Activated T-cell treated with anti-CD3 and anti-CD28 coated beads, Interleukin-2, amount 50 U/mL, for 72 hours (primary cell): ENCODE data around the gene ATOSA. TPM values are rescaled to one million over a fixed set of nuclear protein-coding genes. Genes with fewer than 3 reads are reported as not detected.

Source experiments
- ATAC-seq, 2 donors: fragments of 150-1000 bp; cut with Tn5 transposase; replicated peaks in 1 of 2; 2 replicates each; pipeline ENCODE4 v1.10.0; 2021; ENCODE audit warnings: moderate library complexity in 2 of 2, mild to moderate bottlenecking in 1 of 2
- DNase-seq, 2 donors: peaks; one replicate each; pipeline ENCODE4 v3.0.0; 2021 to 2022; ENCODE audit warnings: mixed read lengths in 1 of 2
- H3K27ac Mint-ChIP-seq: one replicate; pipeline ENCODE4 v1.8.0; 2022; ENCODE audit warnings: mild to moderate bottlenecking, moderate library complexity, mixed read lengths
- H3K27me3 Mint-ChIP-seq: one replicate; pipeline ENCODE4 v1.8.0; 2022; ENCODE audit warnings: low read depth, mixed read lengths
- H3K36me3 Mint-ChIP-seq, 2 donors: one replicate each; pipeline ENCODE4 v1.8.0; 2022; ENCODE audit warnings: mixed read lengths in 2 of 2, mild to moderate bottlenecking in 1 of 2; ENCODE audit not compliant: insufficient read depth in 2 of 2
- H3K4me1 Mint-ChIP-seq: one replicate; pipeline ENCODE4 v1.8.0; 2022; ENCODE audit warnings: low read depth, mixed read lengths
- H3K4me3 Mint-ChIP-seq, 2 donors: one replicate each; pipeline ENCODE4 v1.8.0; 2022; ENCODE audit warnings: mild to moderate bottlenecking in 2 of 2, mixed read lengths in 2 of 2, moderate library complexity in 2 of 2
- H3K9me3 Mint-ChIP-seq, 2 donors: one replicate each; pipeline ENCODE4 v1.8.0; 2022; ENCODE audit warnings: mixed read lengths in 2 of 2
- total RNA-seq, 2 donors: library from RNA; stranded (reverse); gene quantifications; one replicate each; pipeline ENCODE4 v1.2.3, GENCODE V29; 2022

Gene ATOSA
- total RNA-seq, 2 donors from 2014 or later: 37.2 to 41.7 TPM

DNA sequence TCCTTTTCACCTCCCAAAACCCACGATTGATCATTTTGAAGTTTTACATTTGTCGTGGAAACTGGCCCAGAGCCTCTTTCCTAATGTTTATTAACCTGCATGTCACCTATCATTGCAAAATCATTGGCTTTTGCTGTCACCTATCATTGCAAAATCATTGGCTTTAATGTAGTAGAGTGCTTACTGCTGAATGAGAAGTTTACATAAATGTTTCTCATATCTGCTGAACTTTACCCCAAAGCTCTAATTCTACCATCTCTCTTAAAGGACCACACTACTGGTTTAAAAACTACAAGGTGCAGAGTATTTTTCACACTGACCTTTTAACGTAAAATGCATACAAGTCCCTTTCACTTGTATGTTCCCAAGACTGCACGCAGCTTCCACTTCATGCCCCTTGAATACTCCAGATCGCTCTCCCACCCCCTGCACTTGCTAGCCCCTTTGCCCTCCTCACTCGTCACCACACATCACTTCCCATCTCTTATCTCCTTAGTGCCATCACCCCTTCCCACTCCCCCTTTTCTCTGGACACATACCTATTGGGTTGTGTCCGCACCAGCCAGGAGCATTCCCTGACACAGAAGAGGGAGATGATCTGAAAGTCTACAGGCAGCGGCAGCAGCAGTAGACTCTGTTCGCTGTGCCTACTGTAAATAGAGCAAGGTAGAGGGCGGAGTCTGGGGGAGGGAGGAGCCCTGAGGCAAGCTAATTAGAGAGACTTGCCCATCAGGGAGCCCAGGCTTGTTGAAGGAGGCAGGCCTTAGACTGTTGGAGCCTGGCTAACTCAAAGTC lies 30.2 kb upstream of the ATOSA start:
- Mint-ChIP-seq H3K4me3 (no peak overlapping the region), H3K9me3 (peaks cover 0 to 3% of the 10 kb centered on the region in 2 donors), H3K4me1 (peaks cover 16% of the 10 kb centered on the region), H3K27ac (no peak overlapping the region), H3K36me3 (no peaks in the 10 kb centered on the region), H3K27me3 (no peaks in the 10 kb centered on the region)
- DNase-seq (no peak), ATAC-seq (no peak)

DNA sequence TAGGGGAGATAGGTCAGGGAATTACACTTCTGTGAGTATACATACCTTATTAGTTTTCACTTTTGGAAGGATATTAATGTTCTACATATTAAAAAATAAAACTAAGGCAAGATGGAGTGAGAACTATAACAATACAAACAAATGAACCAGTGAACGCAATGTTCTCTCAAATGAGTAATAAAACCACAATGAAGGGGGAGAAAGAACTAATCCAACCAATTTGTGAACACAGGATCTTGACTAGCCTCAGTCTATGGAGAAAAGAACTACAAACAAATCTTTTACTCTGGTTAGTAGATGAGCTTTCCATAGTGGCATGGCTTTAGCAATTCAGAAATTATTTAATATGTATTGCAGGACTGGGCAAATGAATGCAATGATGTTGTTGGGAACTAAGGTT lies 26.9 kb upstream of the ATOSA start:
- Mint-ChIP-seq H3K4me3 (no peak overlapping the region), H3K27ac (no peak overlapping the region), H3K27me3 (peaks cover 5% of the 10 kb centered on the region), H3K36me3 (no peaks in the 10 kb centered on the region), H3K4me1 (peaks cover 16% of the 10 kb centered on the region), H3K9me3 (peaks cover 0 to 3% of the 10 kb centered on the region in 2 donors)
- ATAC-seq (no peak), DNase-seq (no peak)

DNA sequence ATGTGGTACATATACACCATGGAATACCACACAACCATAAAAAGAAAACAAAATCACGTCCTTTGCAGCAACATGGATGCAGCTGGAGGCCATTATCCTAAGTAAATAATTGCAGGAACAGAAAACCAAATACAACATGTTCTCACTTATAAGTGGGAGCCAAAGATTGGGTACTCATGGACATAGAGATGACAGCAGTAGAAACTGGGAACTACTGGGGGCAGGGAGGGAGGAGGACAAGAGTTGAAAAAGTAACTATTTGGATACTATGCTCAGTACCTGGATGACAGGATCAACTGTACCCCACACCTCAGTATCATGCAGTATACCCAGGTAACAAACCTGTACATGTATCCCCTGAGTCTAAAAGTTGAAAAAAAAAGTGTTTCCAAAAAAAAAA lies 23.2 kb upstream of the ATOSA start:
- ATAC-seq (no peak), DNase-seq (no peak)
- Mint-ChIP-seq H3K4me3 (no peak overlapping the region), H3K27me3 (peaks cover 5% of the 10 kb centered on the region), H3K4me1 (no peaks in the 10 kb centered on the region), H3K9me3 (no peaks in the 10 kb centered on the region), H3K36me3 (no peaks in the 10 kb centered on the region), H3K27ac (no peak overlapping the region)

DNA sequence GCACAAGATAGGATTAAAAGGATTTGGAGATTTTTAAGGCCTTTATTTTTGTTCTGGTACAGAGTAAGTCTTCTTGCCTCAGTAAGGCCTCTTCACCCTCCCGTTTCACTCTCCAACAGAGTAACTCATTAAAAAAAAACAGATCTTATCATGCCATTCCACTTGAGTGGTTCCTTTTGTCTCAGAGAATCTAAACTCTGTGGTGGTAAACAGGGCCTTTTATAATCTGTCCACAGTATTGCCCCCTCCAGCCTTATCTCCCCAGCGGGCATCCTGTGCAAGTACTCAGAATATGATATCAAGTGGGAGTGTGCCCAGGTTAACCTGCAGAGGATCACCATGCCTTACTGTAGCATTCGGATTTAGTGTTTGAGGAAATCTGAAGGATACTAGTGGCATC lies 20.3 kb upstream of the ATOSA start:
- H3K9me3 Mint-ChIP-seq: no peaks in the 10 kb centered on the region
- ATAC-seq (no peak), DNase-seq (no peak)
- peaks cover 12% of the 10 kb centered on the region for H3K27me3 Mint-ChIP-seq
- no peak overlapping the region for H3K27ac Mint-ChIP-seq
- no peaks in the 10 kb centered on the region for H3K36me3 Mint-ChIP-seq
- no peak overlapping the region for H3K4me3 Mint-ChIP-seq
- no peaks in the 10 kb centered on the region for H3K4me1 Mint-ChIP-seq

DNA sequence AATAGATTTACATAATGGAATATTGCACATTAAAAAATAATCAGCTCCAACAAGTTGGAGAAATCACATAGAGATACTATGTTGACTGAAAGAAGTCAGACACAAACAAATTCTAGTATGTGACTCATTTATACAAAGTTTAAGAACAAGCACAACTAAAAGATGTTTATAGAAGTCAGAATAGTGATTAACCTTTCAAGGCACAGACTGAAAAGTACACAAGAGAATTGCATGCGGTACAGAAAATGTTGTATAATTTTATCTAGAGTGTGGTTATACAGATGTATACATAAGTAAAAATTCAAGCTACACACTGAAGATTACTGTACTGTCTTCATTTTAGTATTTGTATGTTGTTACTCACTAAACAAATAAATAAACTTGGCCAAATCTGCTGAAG lies 19.3 kb upstream of the ATOSA start:
- DNase-seq (no peak), ATAC-seq (no peak)
- H3K9me3 Mint-ChIP-seq: no peaks in the 10 kb centered on the region
- H3K4me1 Mint-ChIP-seq: no peaks in the 10 kb centered on the region
- H3K4me3 Mint-ChIP-seq: no peak overlapping the region
- H3K27me3 Mint-ChIP-seq: peaks cover 12% of the 10 kb centered on the region
- no peaks in the 10 kb centered on the region for H3K36me3 Mint-ChIP-seq
- H3K27ac Mint-ChIP-seq: no peak overlapping the region

GRCh38 chr15:52697051-52697450 lies 17.9 kb upstream of the ATOSA start:
- DNase-seq (no peak), ATAC-seq (no peak)
- H3K27ac Mint-ChIP-seq: no peak overlapping the region
- H3K4me3 Mint-ChIP-seq: no peak overlapping the region
- H3K36me3 Mint-ChIP-seq: no peaks in the 10 kb centered on the region
- no peaks in the 10 kb centered on the region for H3K4me1 Mint-ChIP-seq
- no peaks in the 10 kb centered on the region for H3K9me3 Mint-ChIP-seq
- peaks cover 12% of the 10 kb centered on the region for H3K27me3 Mint-ChIP-seq

GRCh38 chr15:52695154-52695553 lies 16.0 kb upstream of the ATOSA start:
- no peak for DNase-seq
- no peaks in the 10 kb centered on the region for H3K9me3 Mint-ChIP-seq
- no peak for ATAC-seq

DNA sequence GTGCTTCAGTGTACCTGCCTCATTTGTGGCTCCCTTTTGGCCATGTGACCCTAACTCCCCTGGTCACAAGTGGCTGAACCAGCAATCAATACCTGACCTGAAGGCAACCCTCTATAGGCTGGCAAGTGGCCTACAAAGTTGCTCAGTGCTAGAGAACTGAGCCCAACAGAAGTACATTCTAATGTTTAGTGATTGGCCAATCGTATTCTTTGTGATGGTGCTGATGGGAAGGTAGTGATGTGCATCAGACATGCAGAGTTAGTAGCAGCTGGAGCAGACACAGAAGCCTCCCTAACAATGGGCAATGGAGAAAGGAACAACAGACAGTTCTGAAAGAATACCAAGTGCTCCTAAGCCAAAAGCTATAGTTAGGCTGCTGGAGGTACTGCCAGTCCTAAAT lies 10.4 kb upstream of the ATOSA start:
- no peaks in the 10 kb centered on the region for H3K9me3 Mint-ChIP-seq
- no peaks in the 10 kb centered on the region for H3K36me3 Mint-ChIP-seq
- H3K4me1 Mint-ChIP-seq: no peaks in the 10 kb centered on the region
- H3K4me3 Mint-ChIP-seq: no peak overlapping the region
- H3K27me3 Mint-ChIP-seq: no peaks in the 10 kb centered on the region
- no peak overlapping the region for H3K27ac Mint-ChIP-seq
- DNase-seq: no peak
- no peak for ATAC-seq

More at GRCh38 chr15:52695154-52695553, 16.0 kb upstream of the ATOSA start:
- Mint-ChIP-seq H3K27ac (no peak overlapping the region), H3K36me3 (no peaks in the 10 kb centered on the region), H3K27me3 (peaks cover 7% of the 10 kb centered on the region), H3K4me1 (no peaks in the 10 kb centered on the region), H3K4me3 (no peak overlapping the region)

GRCh38 chr15:52683580-52683979 lies 4.4 kb upstream of the ATOSA start:
- no peaks in the 10 kb centered on the region for H3K9me3 Mint-ChIP-seq
- peak overlapping the region; percentile 33 for H3K27ac Mint-ChIP-seq
- peaks cover 22% of the 10 kb centered on the region for H3K4me1 Mint-ChIP-seq
- peaks cover 3 to 4% of the 10 kb centered on the region in 2 donors for H3K36me3 Mint-ChIP-seq
- ATAC-seq (no peak), DNase-seq (no peak)
- peak overlapping the region in 1 of 2 donors; percentile 25 for H3K4me3 Mint-ChIP-seq
- no peaks in the 10 kb centered on the region for H3K27me3 Mint-ChIP-seq

- no peaks in the 10 kb centered on the region for H3K27me3 Mint-ChIP-seq
- peak overlapping the region; percentile 45 for H3K27ac Mint-ChIP-seq
- no peaks in the 10 kb centered on the region for H3K9me3 Mint-ChIP-seq
- no peak for DNase-seq
- peaks cover 22% of the 10 kb centered on the region for H3K4me1 Mint-ChIP-seq
- peaks cover 3 to 4% of the 10 kb centered on the region in 2 donors for H3K36me3 Mint-ChIP-seq
- ATAC-seq: no peak
- H3K4me3 Mint-ChIP-seq: peak overlapping the region in 1 of 2 donors; percentile 26
Measured at GRCh38 chr15:52682781-52683180, 3.6 kb upstream of the ATOSA start.

GRCh38 chr15:52682200-52682599 lies 3.0 kb upstream of the ATOSA start:
- peaks cover 3 to 4% of the 10 kb centered on the region in 2 donors for H3K36me3 Mint-ChIP-seq
- peaks cover 25% of the 10 kb centered on the region for H3K4me1 Mint-ChIP-seq
- H3K27me3 Mint-ChIP-seq: no peaks in the 10 kb centered on the region
- H3K9me3 Mint-ChIP-seq: no peaks in the 10 kb centered on the region
- no peak for ATAC-seq
- H3K27ac Mint-ChIP-seq: peak overlapping the region; percentile 9
- H3K4me3 Mint-ChIP-seq: peak overlapping the region in 1 of 2 donors; percentile 26
- DNase-seq: no peak

- Mint-ChIP-seq H3K27me3 (no peaks in the 10 kb centered on the region), H3K4me1 (peaks cover 29% of the 10 kb centered on the region), H3K27ac (no peak overlapping the region), H3K36me3 (peaks cover 4 to 5% of the 10 kb centered on the region in 2 donors), H3K9me3 (no peaks in the 10 kb centered on the region), H3K4me3 (peak overlapping the region in 1 of 2 donors; percentile 10)
- ATAC-seq (no peak), DNase-seq (no peak)
Measured at GRCh38 chr15:52681441-52681840, 2.3 kb upstream of the ATOSA start.

- no peak overlapping the region for H3K27ac Mint-ChIP-seq
- no peak overlapping the region for H3K4me3 Mint-ChIP-seq
- peaks cover 35% of the 10 kb centered on the region for H3K4me1 Mint-ChIP-seq
- H3K36me3 Mint-ChIP-seq: peaks cover 4 to 9% of the 10 kb centered on the region in 2 donors
- ATAC-seq (no peak), DNase-seq (no peak)
- H3K9me3 Mint-ChIP-seq: no peaks in the 10 kb centered on the region
- H3K27me3 Mint-ChIP-seq: no peaks in the 10 kb centered on the region
Measured at GRCh38 chr15:52680761-52681160, 1.6 kb upstream of the ATOSA start.

- no peak for ATAC-seq
- Mint-ChIP-seq H3K27ac (no peak overlapping the region), H3K9me3 (no peaks in the 10 kb centered on the region), H3K27me3 (no peaks in the 10 kb centered on the region), H3K36me3 (peaks cover 8 to 15% of the 10 kb centered on the region in 2 donors), H3K4me1 (peaks cover 42% of the 10 kb centered on the region), H3K4me3 (peak overlapping the region; percentile 76 to 100)
- no peak for DNase-seq
Measured at GRCh38 chr15:52680041-52680391, 828 bp upstream of the ATOSA start.
